CD14-positive monocyte (primary cell): ENCODE results near the gene NEK4. TPM values are rescaled to one million over a fixed set of nuclear protein-coding genes. Genes with fewer than 3 reads are reported as not detected.

Experiments
- DNase-seq, 3 donors: peaks; one replicate each; pipeline ENCODE4 v3.0.0-alpha.2; 2011 to 2022
- H2AFZ ChIP-seq: 2 replicates; pipeline ENCODE4 v1.6.0; 2012; ENCODE audit warnings: mild to moderate bottlenecking, low read depth, low read length, inconsistent platforms; ENCODE audit not compliant: insufficient read depth, poor library complexity, severe bottlenecking
- H3K27ac ChIP-seq, 2 donors: 1 replicate in 1 of 2; 2 replicates in 1 of 2; pipeline ENCODE4 v1.5.1; 2012 to 2013; ENCODE audit warnings: low read length in 2 of 2, control low read depth in 1 of 2, inconsistent platforms in 1 of 2, low read depth in 1 of 2, mild to moderate bottlenecking in 1 of 2
- H3K27me3 ChIP-seq, 2 donors: one replicate each; pipeline versions ENCODE4 v1.6.0 to v1.6.1; 2011 to 2013; ENCODE audit warnings: low read length in 2 of 2; ENCODE audit not compliant: control insufficient read depth in 2 of 2, insufficient read depth in 2 of 2
- H3K36me3 ChIP-seq, 2 donors: replicated peaks in 1 of 2; 1 replicate in 1 of 2; 2 replicates in 1 of 2; pipeline versions ENCODE4 v1.5.1 to v1.6.1; 2012 to 2013; ENCODE audit warnings: low read length in 2 of 2, control low read depth in 1 of 2, inconsistent platforms in 1 of 2, mild to moderate bottlenecking in 1 of 2; ENCODE audit not compliant: insufficient read depth in 2 of 2, control insufficient read depth in 1 of 2
- H3K4me1 ChIP-seq, 2 donors: 1 replicate in 1 of 2; 2 replicates in 1 of 2; pipeline versions ENCODE4 v1.5.1 to v1.6.1; 2012 to 2013; ENCODE audit warnings: low read length in 2 of 2, control low read depth in 1 of 2, inconsistent platforms in 1 of 2, mild to moderate bottlenecking in 1 of 2, moderate library complexity in 1 of 2; ENCODE audit not compliant: insufficient read depth in 2 of 2, control insufficient read depth in 1 of 2
- H3K4me2 ChIP-seq: replicated peaks from 2 replicates; pipeline ENCODE3; 2012; ENCODE audit warnings: low read length, moderate library complexity, mild to moderate bottlenecking; ENCODE audit not compliant: poor library complexity, severe bottlenecking; ENCODE audit errors: extremely low read depth
- H3K4me3 ChIP-seq, 3 experiments: fragments of 200-600 bp in 1 of 3; sonication (generic) in 1 of 3; replicated peaks in 1 of 3; 1 replicate in 2 of 3; 2 replicates in 1 of 3; pipeline ENCODE4 v1.5.1; 2011 to 2013; ENCODE audit warnings: low read length in 3 of 3, mild to moderate bottlenecking in 3 of 3, control low read depth in 2 of 3, low read depth in 2 of 3, inconsistent platforms in 1 of 3, moderate library complexity in 1 of 3
- H3K79me2 ChIP-seq: 2 replicates; pipeline ENCODE4 v1.6.0; 2012; ENCODE audit warnings: mild to moderate bottlenecking, control low read depth, inconsistent platforms, low read length, moderate library complexity; ENCODE audit not compliant: insufficient read depth
- H3K9ac ChIP-seq: 2 replicates; pipeline ENCODE4 v1.6.0; 2017; ENCODE audit warnings: low read length, mild to moderate bottlenecking; ENCODE audit not compliant: insufficient read depth, poor library complexity, severe bottlenecking
- H3K9me3 ChIP-seq, 2 donors: replicated peaks in 1 of 2; 1 replicate in 1 of 2; 2 replicates in 1 of 2; pipeline versions ENCODE4 v1.5.1 to v1.6.1; 2012 to 2013; ENCODE audit warnings: low read length in 2 of 2, control low read depth in 1 of 2; ENCODE audit not compliant: control insufficient read depth in 1 of 2, insufficient read depth in 1 of 2
- H4K20me1 ChIP-seq: 2 replicates; pipeline ENCODE4 v1.6.0; 2012; ENCODE audit warnings: mild to moderate bottlenecking, low read length, control low read depth, moderate library complexity; ENCODE audit not compliant: insufficient read depth
- H3K27ac Mint-ChIP-seq, 7 donors: one replicate each; pipeline ENCODE4 v1.8.0; 2020; ENCODE audit warnings: mild to moderate bottlenecking in 7 of 7, mixed read lengths in 7 of 7, moderate library complexity in 6 of 7, inconsistent platforms in 2 of 7
- H3K27me3 Mint-ChIP-seq, 3 donors: one replicate each; pipeline ENCODE4 v1.8.0; 2021 to 2022; ENCODE audit warnings: low read depth in 3 of 3, mild to moderate bottlenecking in 3 of 3, mixed read lengths in 3 of 3, moderate library complexity in 3 of 3, inconsistent platforms in 1 of 3
- H3K36me3 Mint-ChIP-seq, 2 donors: one replicate each; pipeline ENCODE4 v1.8.0; 2020; ENCODE audit warnings: mixed read lengths in 2 of 2, inconsistent platforms in 1 of 2, mild to moderate bottlenecking in 1 of 2
- H3K4me1 Mint-ChIP-seq: one replicate; pipeline ENCODE4 v1.8.0; 2020; ENCODE audit warnings: mild to moderate bottlenecking, mixed read lengths
- H3K4me3 Mint-ChIP-seq, 2 donors: one replicate each; pipeline ENCODE4 v1.8.0; 2020; ENCODE audit warnings: mild to moderate bottlenecking in 2 of 2, mixed read lengths in 2 of 2, moderate library complexity in 1 of 2
- H3K9me3 Mint-ChIP-seq, 7 donors: one replicate each; pipeline ENCODE4 v1.8.0; 2020 to 2022; ENCODE audit warnings: mixed read lengths in 7 of 7, mild to moderate bottlenecking in 6 of 7, moderate library complexity in 6 of 7, inconsistent platforms in 2 of 7
- WGBS: methylation state at CpG from one replicate; pipeline ENCODE4 v1.1.5; 2013; ENCODE audit warnings: missing lambda C conversion rate; ENCODE audit not compliant: insufficient coverage; 5-methylcytosine and 5-hydroxymethylcytosine counted together
- intact Hi-C, 2 donors: fragments of 100-400 bp; cut with micrococcal nuclease; formaldehyde crosslinking; loops; one replicate each; pipeline versions ENCODE4 v1.15.0 to v1.15.1; 2023
- polyA plus RNA-seq, 3 donors: library from polyadenylated mRNA; depleted of rRNA in 1 of 3; unstranded in 2 of 3; stranded (reverse) in 1 of 3; fragments of 300-500 nt in 2 of 3; fragments of >200 nt in 1 of 3; fragmentation: Illumina TruSeq in 2 of 3; gene quantifications; 1 replicate in 2 of 3; 2 replicates in 1 of 3; pipeline ENCODE4 v1.2.3, GENCODE V29; 2012 to 2021
- TF ChIP-seq, protein P1 (sequence below): fragments of 200-600 bp; IDR thresholded peaks from one replicate; pipeline ENCODE4 v1.8.0; 2022; ENCODE audit warnings: antibody characterized with exemption, mild to moderate bottlenecking

Gene NEK4
- polyA plus RNA-seq, 3 donors: 13.7 to 17.5 (median 17.4) TPM

GRCh38 chr3:52739730-52740129 is 31.0 kb downstream of the NEK4 start:
- H3K27ac ChIP-seq: no peak overlapping the region
- peaks cover 79 to 96% of the 10 kb centered on the region in 2 donors for H3K36me3 ChIP-seq
- H4K20me1 ChIP-seq: no peaks in the 10 kb centered on the region
- Mint-ChIP-seq H3K4me1 (no peaks in the 10 kb centered on the region), H3K36me3 (peaks cover 72 to 88% of the 10 kb centered on the region in 2 donors), H3K4me3 (no peak overlapping the region), H3K27ac (no peak overlapping the region), H3K27me3 (peaks cover 0 to 2% (median 1%) of the 10 kb centered on the region in 3 donors), H3K9me3 (peaks cover 0 to 5% (median under 1%) of the 10 kb centered on the region in 7 donors)
- intact Hi-C loops: loop anchor here (5.0 to 10.0 kb wide), 3 partner anchors 63 to 335 kb away; no protein-coding TSS in a partner anchor
- H3K4me3 ChIP-seq: no peak overlapping the region
- no peak for DNase-seq
- H2AFZ ChIP-seq: no peak overlapping the region
- H3K4me2 ChIP-seq: no peak overlapping the region
- no peaks in the 10 kb centered on the region for H3K9me3 ChIP-seq
- no peaks in the 10 kb centered on the region for H3K27me3 ChIP-seq
- H3K79me2 ChIP-seq: no peaks in the 10 kb centered on the region
- WGBS: 100% methylated on average over 1 of the region's 1 CpG
- TF ChIP-seq, protein P1, sequence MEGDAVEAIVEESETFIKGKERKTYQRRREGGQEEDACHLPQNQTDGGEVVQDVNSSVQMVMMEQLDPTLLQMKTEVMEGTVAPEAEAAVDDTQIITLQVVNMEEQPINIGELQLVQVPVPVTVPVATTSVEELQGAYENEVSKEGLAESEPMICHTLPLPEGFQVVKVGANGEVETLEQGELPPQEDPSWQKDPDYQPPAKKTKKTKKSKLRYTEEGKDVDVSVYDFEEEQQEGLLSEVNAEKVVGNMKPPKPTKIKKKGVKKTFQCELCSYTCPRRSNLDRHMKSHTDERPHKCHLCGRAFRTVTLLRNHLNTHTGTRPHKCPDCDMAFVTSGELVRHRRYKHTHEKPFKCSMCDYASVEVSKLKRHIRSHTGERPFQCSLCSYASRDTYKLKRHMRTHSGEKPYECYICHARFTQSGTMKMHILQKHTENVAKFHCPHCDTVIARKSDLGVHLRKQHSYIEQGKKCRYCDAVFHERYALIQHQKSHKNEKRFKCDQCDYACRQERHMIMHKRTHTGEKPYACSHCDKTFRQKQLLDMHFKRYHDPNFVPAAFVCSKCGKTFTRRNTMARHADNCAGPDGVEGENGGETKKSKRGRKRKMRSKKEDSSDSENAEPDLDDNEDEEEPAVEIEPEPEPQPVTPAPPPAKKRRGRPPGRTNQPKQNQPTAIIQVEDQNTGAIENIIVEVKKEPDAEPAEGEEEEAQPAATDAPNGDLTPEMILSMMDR: no peak
- H3K4me1 ChIP-seq: no peaks in the 10 kb centered on the region
- no peak overlapping the region for H3K9ac ChIP-seq

- no peak overlapping the region for H2AFZ ChIP-seq
- Mint-ChIP-seq H3K4me3 (no peak overlapping the region), H3K27me3 (peaks cover 0 to 2% (median 0%) of the 10 kb centered on the region in 3 donors), H3K4me1 (peaks cover 15% of the 10 kb centered on the region), H3K36me3 (peaks cover 77 to 93% of the 10 kb centered on the region in 2 donors), H3K27ac (no peak overlapping the region), H3K9me3 (peaks cover 21 to 47% (median 37%) of the 10 kb centered on the region in 7 donors)
- no peak overlapping the region for H3K4me2 ChIP-seq
- H3K9me3 ChIP-seq: peaks cover 21 to 42% of the 10 kb centered on the region in 2 donors
- no peak overlapping the region for H3K4me3 ChIP-seq
- H3K27ac ChIP-seq: no peak overlapping the region
- H3K27me3 ChIP-seq: no peaks in the 10 kb centered on the region
- WGBS: 100% methylated on average over 2 of the region's 10 CpGs
- H3K79me2 ChIP-seq: no peaks in the 10 kb centered on the region
- TF ChIP-seq, protein P1: no peak
- peaks cover 57 to 95% of the 10 kb centered on the region in 2 donors for H3K36me3 ChIP-seq
- no peak for DNase-seq
- H3K9ac ChIP-seq: no peak overlapping the region
- intact Hi-C loops: no loop called here
- H3K4me1 ChIP-seq: peaks cover 2 to 9% of the 10 kb centered on the region in 2 donors
- H4K20me1 ChIP-seq: no peaks in the 10 kb centered on the region
Observed at GRCh38 chr3:52733256-52733891, 37.4 kb downstream of the NEK4 start.
